ENCODE data around the gene RNF214. TPM values are rescaled to one million over a fixed set of nuclear protein-coding genes. Genes with fewer than 3 reads are reported as not detected.

RNF214 gene
- total RNA-seq, 4 donors from 2014 or later, result 14.8 to 21.2 (median 17.4) TPM

- H3K9me3 ChIP-seq, result no peaks in the 10 kb centered on the region
- 48 to 74% methylated on average over 5 to 13 of the region's 17 CpGs for WGBS, 2 donors (ENCODE audit: low coverage in 1 of 2)
- H3K4me3 ChIP-seq, result no peak overlapping the region
- TF ChIP-seq, protein P1, sequence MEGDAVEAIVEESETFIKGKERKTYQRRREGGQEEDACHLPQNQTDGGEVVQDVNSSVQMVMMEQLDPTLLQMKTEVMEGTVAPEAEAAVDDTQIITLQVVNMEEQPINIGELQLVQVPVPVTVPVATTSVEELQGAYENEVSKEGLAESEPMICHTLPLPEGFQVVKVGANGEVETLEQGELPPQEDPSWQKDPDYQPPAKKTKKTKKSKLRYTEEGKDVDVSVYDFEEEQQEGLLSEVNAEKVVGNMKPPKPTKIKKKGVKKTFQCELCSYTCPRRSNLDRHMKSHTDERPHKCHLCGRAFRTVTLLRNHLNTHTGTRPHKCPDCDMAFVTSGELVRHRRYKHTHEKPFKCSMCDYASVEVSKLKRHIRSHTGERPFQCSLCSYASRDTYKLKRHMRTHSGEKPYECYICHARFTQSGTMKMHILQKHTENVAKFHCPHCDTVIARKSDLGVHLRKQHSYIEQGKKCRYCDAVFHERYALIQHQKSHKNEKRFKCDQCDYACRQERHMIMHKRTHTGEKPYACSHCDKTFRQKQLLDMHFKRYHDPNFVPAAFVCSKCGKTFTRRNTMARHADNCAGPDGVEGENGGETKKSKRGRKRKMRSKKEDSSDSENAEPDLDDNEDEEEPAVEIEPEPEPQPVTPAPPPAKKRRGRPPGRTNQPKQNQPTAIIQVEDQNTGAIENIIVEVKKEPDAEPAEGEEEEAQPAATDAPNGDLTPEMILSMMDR (IDR thresholded peaks at IDR 0.05), result no peak
- H3K4me1 ChIP-seq, result peaks cover 17 to 80% (median 37%) of the 10 kb centered on the region in 3 donors
- ATAC-seq, result no peak
- peak overlapping the region in 3 of 4 donors; percentile 93 to 95 (median 95) for H3K27ac ChIP-seq
- peaks cover 0 to 61% of the 10 kb centered on the region in 2 donors for H3K36me3 ChIP-seq
- no peaks in the 10 kb centered on the region for H3K27me3 ChIP-seq
These were observed 8.5 kb upstream of the RNF214 start for GRCh38 chr11:117223741-117224689.

DNA sequence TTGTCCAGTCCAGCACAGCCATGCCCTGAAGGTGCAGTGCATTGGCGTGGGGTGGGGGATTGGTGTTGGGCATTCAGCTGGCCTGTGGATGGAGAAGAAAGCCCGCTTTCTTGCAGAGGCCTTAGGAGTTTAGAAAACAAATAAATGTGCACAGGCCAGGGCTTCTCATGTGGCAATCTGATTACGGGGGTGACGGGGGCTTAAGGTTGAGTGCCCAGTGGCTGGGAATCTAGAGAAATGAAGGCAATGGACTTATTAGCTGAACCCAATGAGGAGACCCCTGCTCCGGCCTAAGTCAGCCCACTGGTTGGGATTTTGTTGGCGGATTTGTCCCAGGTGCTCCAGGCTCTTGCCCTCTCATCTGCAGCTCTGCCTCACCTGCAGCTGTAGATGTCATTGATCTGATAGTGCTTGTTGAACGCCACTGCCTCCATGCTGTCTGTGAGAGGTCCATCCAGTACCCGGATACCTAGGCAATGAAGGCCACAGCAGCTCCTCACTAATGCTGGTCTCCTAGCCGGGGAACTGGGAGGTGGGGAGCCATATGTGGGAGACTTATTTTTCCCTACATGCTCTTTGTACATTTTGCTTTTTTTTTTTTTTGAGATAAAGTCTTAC, 6.8 kb upstream of the RNF214 start:
- Histone ChIP-seq H3K36me3 (peaks cover 0 to 67% of the 10 kb centered on the region in 2 donors), H3K4me1 (peaks cover 3 to 80% (median 25%) of the 10 kb centered on the region in 3 donors), H3K9me3 (no peaks in the 10 kb centered on the region), H3K4me3 (no peak overlapping the region), H3K27me3 (no peaks in the 10 kb centered on the region), H3K27ac (peak overlapping the region in 2 of 4 donors; percentile 93 to 95)
- 87 to 93% methylated on average over 3 to 6 of the region's 9 CpGs for WGBS, 2 donors (ENCODE audit: low coverage in 1 of 2)
- TF ChIP-seq POLR2AphosphoS5 (IDR thresholded peaks at IDR 0.05) (no peak), EP300 (IDR thresholded peaks at IDR 0.05) (no peak), POLR2A (IDR thresholded peaks at IDR 0.05) (no peak)
- TF ChIP-seq, protein P1 (IDR thresholded peaks at IDR 0.05), result no peak
- no peak for ATAC-seq

DNA sequence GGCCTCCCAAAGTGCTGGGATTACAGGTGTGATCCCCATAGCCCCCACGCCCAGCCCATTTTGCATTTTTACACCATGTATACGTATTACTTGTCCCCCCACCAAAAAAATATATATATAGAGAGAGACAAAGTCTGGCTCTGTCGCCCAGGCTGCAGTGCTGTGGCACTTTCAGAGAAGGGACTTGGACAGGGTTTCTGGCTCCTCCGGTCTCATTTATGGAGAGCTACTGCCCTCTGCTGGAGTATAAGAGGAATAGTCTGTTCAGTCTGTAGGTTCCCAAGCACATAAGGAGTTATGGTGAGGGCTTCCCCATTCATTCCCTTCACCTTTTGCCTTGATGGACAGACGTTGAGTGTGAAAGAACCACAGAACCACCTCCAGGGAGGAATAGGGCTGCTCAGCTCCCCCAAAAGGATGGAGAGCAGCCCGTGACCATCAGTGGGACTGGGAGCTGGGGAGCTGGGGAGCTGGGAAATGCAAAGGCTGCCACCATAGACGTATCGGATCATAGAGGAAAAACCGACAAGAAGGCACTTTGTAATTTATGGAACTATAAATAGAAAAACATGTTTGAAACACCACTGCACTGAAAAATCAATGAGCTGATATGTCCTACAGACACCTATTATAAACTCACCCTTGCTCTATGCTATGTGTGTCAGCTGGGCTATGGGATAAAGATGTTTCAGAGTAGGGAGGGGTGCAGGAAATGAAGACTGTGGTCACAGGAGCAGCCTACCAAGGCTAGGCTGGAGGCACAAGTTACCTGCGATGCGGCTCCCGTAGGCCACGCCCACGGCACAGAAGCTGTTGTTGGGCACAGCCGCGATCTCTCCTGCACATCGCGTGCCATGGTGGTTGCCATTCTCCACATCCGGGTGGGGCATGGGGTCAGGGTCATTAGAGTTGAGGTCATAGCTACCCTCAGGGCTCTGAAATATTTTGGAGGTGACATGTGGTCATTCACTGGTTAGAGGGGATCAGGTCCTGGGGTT, 5.8 kb upstream of the RNF214 start:
- peak; percentile 58 for ATAC-seq
- Histone ChIP-seq H3K36me3 (peaks cover 0 to 67% of the 10 kb centered on the region in 2 donors), H3K4me3 (no peak overlapping the region), H3K9me3 (no peaks in the 10 kb centered on the region), H3K27ac (peak overlapping the region in 3 of 4 donors; percentile 40 to 95 (median 93)), H3K27me3 (no peaks in the 10 kb centered on the region), H3K4me1 (peaks cover 3 to 80% (median 23%) of the 10 kb centered on the region in 3 donors)
- 43 to 66% methylated on average over 6 to 10 of the region's 19 CpGs for WGBS, 2 donors (ENCODE audit: low coverage in 1 of 2)
- TF ChIP-seq, protein P1 (IDR thresholded peaks at IDR 0.05), result peak in 3 of 4 experiments; percentile 82 to 93 (median 89)
- TF ChIP-seq POLR2A (IDR thresholded peaks at IDR 0.05) (no peak), EP300 (IDR thresholded peaks at IDR 0.05) (no peak)

GRCh38 chr11:117228091-117228490, 4.4 kb upstream of the RNF214 start:
- Histone ChIP-seq H3K27me3 (no peaks in the 10 kb centered on the region), H3K4me1 (peaks cover 0 to 69% (median 13%) of the 10 kb centered on the region in 3 donors), H3K36me3 (peaks cover 0 to 65% of the 10 kb centered on the region in 2 donors), H3K9me3 (no peaks in the 10 kb centered on the region), H3K27ac (no peak overlapping the region), H3K4me3 (no peak overlapping the region)
- TF ChIP-seq POLR2AphosphoS5 (IDR thresholded peaks at IDR 0.05), result no peak
- TF ChIP-seq POLR2A (IDR thresholded peaks at IDR 0.05), result no peak
- TF ChIP-seq, protein P1 (IDR thresholded peaks at IDR 0.05), result no peak
- TF ChIP-seq EP300 (IDR thresholded peaks at IDR 0.05), result no peak
- 90% methylated on average over 8 of the region's 11 CpGs; no CpG with 5 or more reads in 1 of the 2 donors for WGBS, 2 donors (ENCODE audit: low coverage in 1 of 2)
- no peak for ATAC-seq

Measured in gastroesophageal sphincter (tissue), 4 donors.